Neuronal stem cell (in vitro differentiated cells): Measurements from ENCODE around the gene SPATA46.

Source experiments
- DNase-seq: peaks from one replicate; pipeline ENCODE4 v3.0.0-alpha.2; 2013; ENCODE audit warnings: low spot score
- H2AFZ ChIP-seq: one replicate; pipeline ENCODE4 v1.6.1; 2013; ENCODE audit warnings: mild to moderate bottlenecking, low read length, inconsistent platforms
- H2AK5ac ChIP-seq: 2 replicates; pipeline ENCODE4 v1.6.1; 2013; ENCODE audit warnings: low read depth, mild to moderate bottlenecking, inconsistent platforms, low read length, moderate library complexity, mixed read lengths
- H2BK120ac ChIP-seq: 2 replicates; pipeline ENCODE4 v1.6.1; 2013; ENCODE audit warnings: low read depth, mild to moderate bottlenecking, inconsistent platforms, low read length, moderate library complexity, mixed read lengths
- H2BK12ac ChIP-seq: one replicate; pipeline ENCODE4 v1.6.1; 2013; ENCODE audit warnings: low read length, inconsistent platforms
- H2BK15ac ChIP-seq: 2 replicates; pipeline ENCODE4 v1.6.1; 2013; ENCODE audit warnings: mild to moderate bottlenecking, low read length, inconsistent platforms, mixed read lengths
- H2BK5ac ChIP-seq: one replicate; pipeline ENCODE4 v1.6.1; 2013; ENCODE audit warnings: inconsistent platforms, mild to moderate bottlenecking, low read length, moderate library complexity
- H3K14ac ChIP-seq: one replicate; pipeline ENCODE4 v1.6.1; 2013; ENCODE audit warnings: low read length, inconsistent platforms
- H3K18ac ChIP-seq: 2 replicates; pipeline ENCODE4 v1.6.1; 2013; ENCODE audit warnings: low read length, inconsistent platforms
- H3K23ac ChIP-seq: 2 replicates; pipeline ENCODE4 v1.6.1; 2013; ENCODE audit warnings: low read depth, mild to moderate bottlenecking, mixed read lengths, low read length, inconsistent platforms; ENCODE audit not compliant: poor library complexity
- H3K27ac ChIP-seq: replicated peaks from 3 replicates; pipeline ENCODE4 v1.5.1; 2013; ENCODE audit warnings: low read length, inconsistent platforms
- H3K27me3 ChIP-seq, 3 experiments: 2 replicates each; pipeline ENCODE4 v1.6.1; 2013; ENCODE audit warnings: low read length in 3 of 3, mild to moderate bottlenecking in 2 of 3, inconsistent platforms in 1 of 3, low read depth in 1 of 3, mixed read lengths in 1 of 3, moderate library complexity in 1 of 3; ENCODE audit not compliant: control insufficient read depth in 3 of 3, insufficient read depth in 3 of 3
- H3K36me3 ChIP-seq, 2 donors: replicated peaks in 1 of 2; 2 replicates each; pipeline ENCODE4 v1.6.1; 2013; ENCODE audit warnings: low read length in 2 of 2; ENCODE audit not compliant: control insufficient read depth in 2 of 2, insufficient read depth in 2 of 2
- H3K4ac ChIP-seq: 2 replicates; pipeline ENCODE4 v1.6.1; 2013; ENCODE audit warnings: inconsistent platforms, mild to moderate bottlenecking, low read length, moderate library complexity
- H3K4me1 ChIP-seq, 2 donors: 1 replicate in 1 of 2; 2 replicates in 1 of 2; pipeline ENCODE4 v1.6.1; 2013; ENCODE audit warnings: low read length in 2 of 2, low read depth in 1 of 2; ENCODE audit not compliant: control insufficient read depth in 2 of 2, insufficient read depth in 1 of 2
- H3K4me2 ChIP-seq: one replicate; pipeline ENCODE4 v1.6.1; 2013; ENCODE audit warnings: mild to moderate bottlenecking, low read length, inconsistent platforms; ENCODE audit not compliant: insufficient read depth, poor library complexity, severe bottlenecking
- H3K4me3 ChIP-seq, 2 donors: 2 replicates each; pipeline ENCODE4 v1.5.1; 2013; ENCODE audit warnings: low read length in 2 of 2, mild to moderate bottlenecking in 2 of 2, inconsistent platforms in 1 of 2, moderate library complexity in 1 of 2
- H3K79me1 ChIP-seq: one replicate; pipeline ENCODE4 v1.6.1; 2013; ENCODE audit warnings: low read depth, mild to moderate bottlenecking, inconsistent platforms, low read length, moderate library complexity
- H3K9ac ChIP-seq: one replicate; pipeline ENCODE4 v1.6.1; 2013; ENCODE audit warnings: mild to moderate bottlenecking, low read depth, low read length, inconsistent platforms; ENCODE audit not compliant: poor library complexity
- H3K9me3 ChIP-seq, 2 donors: replicated peaks in 1 of 2; 2 replicates each; pipeline versions ENCODE3 to v1.6.1; 2013; ENCODE audit warnings: low read length in 2 of 2, mild to moderate bottlenecking in 2 of 2, inconsistent platforms in 1 of 2, low read depth in 1 of 2, mixed read lengths in 1 of 2, moderate library complexity in 1 of 2; ENCODE audit not compliant: control insufficient read depth in 2 of 2, insufficient read depth in 1 of 2
- H4K8ac ChIP-seq: one replicate; pipeline ENCODE4 v1.6.1; 2013; ENCODE audit warnings: low read depth, mild to moderate bottlenecking, inconsistent platforms, low read length, moderate library complexity
- H4K91ac ChIP-seq: one replicate; pipeline ENCODE4 v1.6.1; 2013; ENCODE audit warnings: low read length, low read depth, mild to moderate bottlenecking, inconsistent platforms; ENCODE audit not compliant: poor library complexity
- WGBS, 2 donors: extraction: QIAGEN DNeasy Blood & Tissue Kit; methylation state at CpG; one replicate each; pipeline ENCODE4 v1.1.7; 2013; ENCODE audit warnings: missing lambda C conversion rate in 2 of 2, mixed read lengths in 1 of 2; ENCODE audit not compliant: insufficient read length in 2 of 2, insufficient replicate concordance in 1 of 2; ENCODE audit errors: extremely low coverage in 2 of 2; 5-methylcytosine and 5-hydroxymethylcytosine counted together

Gene SPATA46

GRCh38 chr1:162365284-162366020 lies 11.2 kb downstream of the SPATA46 start:
- H2BK15ac ChIP-seq: no peak overlapping the region
- H3K36me3 ChIP-seq: peaks cover 0 to 74% of the 10 kb centered on the region in 2 donors
- no peak overlapping the region for H3K23ac ChIP-seq
- H2BK120ac ChIP-seq: no peak overlapping the region
- peaks cover 0 to 2% of the 10 kb centered on the region in 2 donors for H3K4me1 ChIP-seq
- no peak overlapping the region for H4K8ac ChIP-seq
- no peak overlapping the region for H3K4me2 ChIP-seq
- no peak overlapping the region for H2BK5ac ChIP-seq
- no peak overlapping the region for H3K27ac ChIP-seq
- H2BK12ac ChIP-seq: no peak overlapping the region
- H3K14ac ChIP-seq: no peak overlapping the region
- no peak overlapping the region for H4K91ac ChIP-seq
- no peak overlapping the region for H2AK5ac ChIP-seq
- no peak for DNase-seq
- H3K79me1 ChIP-seq: no peaks in the 10 kb centered on the region
- no peak overlapping the region for H3K18ac ChIP-seq
- no peak overlapping the region for H3K9ac ChIP-seq
- WGBS, 2 donors: no CpG with 5 or more reads among the region's 10 CpGs
- no peak overlapping the region for H3K4ac ChIP-seq
- H2AFZ ChIP-seq: no peak overlapping the region
- H3K27me3 ChIP-seq: no peaks in the 10 kb centered on the region
- H3K9me3 ChIP-seq: no peaks in the 10 kb centered on the region
- H3K4me3 ChIP-seq: no peak overlapping the region

- Histone ChIP-seq H3K4ac (no peak overlapping the region), H2AK5ac (no peak overlapping the region), H3K36me3 (peaks cover 0 to 78% of the 10 kb centered on the region in 2 donors), H3K18ac (no peak overlapping the region), H3K27me3 (no peaks in the 10 kb centered on the region), H2BK120ac (no peak overlapping the region), H3K9ac (no peak overlapping the region), H4K8ac (no peak overlapping the region), H4K91ac (no peak overlapping the region), H3K4me1 (peaks cover 0 to 2% of the 10 kb centered on the region in 2 donors), H2AFZ (no peak overlapping the region), H3K14ac (no peak overlapping the region), H3K27ac (no peak overlapping the region), H3K79me1 (no peaks in the 10 kb centered on the region), H3K23ac (no peak overlapping the region), H2BK5ac (no peak overlapping the region), H3K4me3 (no peak overlapping the region), H2BK12ac (no peak overlapping the region), H3K9me3 (no peaks in the 10 kb centered on the region), H2BK15ac (no peak overlapping the region), H3K4me2 (no peak overlapping the region)
- no CpG with 5 or more reads among the region's 1 CpG for WGBS, 2 donors
- DNase-seq: no peak
These were observed 12.2 kb downstream of the SPATA46 start for GRCh38 chr1:162364498-162364897.

GRCh38 chr1:162363823-162364222 lies 12.8 kb downstream of the SPATA46 start:
- H4K91ac ChIP-seq: no peak overlapping the region
- H3K9me3 ChIP-seq: no peaks in the 10 kb centered on the region
- no peak overlapping the region for H4K8ac ChIP-seq
- peaks cover 0 to 2% of the 10 kb centered on the region in 2 donors for H3K4me1 ChIP-seq
- WGBS, 2 donors: no CpG with 5 or more reads among the region's 3 CpGs
- H3K4me2 ChIP-seq: no peak overlapping the region
- no peak overlapping the region for H3K18ac ChIP-seq
- no peaks in the 10 kb centered on the region for H3K79me1 ChIP-seq
- H3K9ac ChIP-seq: no peak overlapping the region
- no peak overlapping the region for H2BK120ac ChIP-seq
- no peak overlapping the region for H2AK5ac ChIP-seq
- H3K27ac ChIP-seq: no peak overlapping the region
- no peak overlapping the region for H2AFZ ChIP-seq
- H3K36me3 ChIP-seq: peaks cover 0 to 77% of the 10 kb centered on the region in 2 donors
- H3K4ac ChIP-seq: no peak overlapping the region
- no peaks in the 10 kb centered on the region for H3K27me3 ChIP-seq
- H3K14ac ChIP-seq: no peak overlapping the region
- H2BK12ac ChIP-seq: no peak overlapping the region
- H2BK5ac ChIP-seq: no peak overlapping the region
- no peak for DNase-seq
- H3K4me3 ChIP-seq: no peak overlapping the region
- no peak overlapping the region for H3K23ac ChIP-seq
- H2BK15ac ChIP-seq: no peak overlapping the region

- H3K79me1 ChIP-seq: no peaks in the 10 kb centered on the region
- H2BK15ac ChIP-seq: no peak overlapping the region
- no peak overlapping the region for H3K9ac ChIP-seq
- WGBS, 2 donors: no CpG with 5 or more reads among the region's 5 CpGs
- no peak overlapping the region for H2AK5ac ChIP-seq
- no peak overlapping the region for H3K18ac ChIP-seq
- H3K23ac ChIP-seq: no peak overlapping the region
- H4K8ac ChIP-seq: no peak overlapping the region
- H4K91ac ChIP-seq: no peak overlapping the region
- no peak overlapping the region for H3K4me2 ChIP-seq
- H2BK5ac ChIP-seq: no peak overlapping the region
- peaks cover 3 to 77% of the 10 kb centered on the region in 2 donors for H3K36me3 ChIP-seq
- no peak overlapping the region for H3K27ac ChIP-seq
- H2AFZ ChIP-seq: no peak overlapping the region
- no peaks in the 10 kb centered on the region for H3K4me1 ChIP-seq
- no peak for DNase-seq
- no peak overlapping the region for H3K14ac ChIP-seq
- H3K9me3 ChIP-seq: no peaks in the 10 kb centered on the region
- H3K27me3 ChIP-seq: no peaks in the 10 kb centered on the region
- H2BK12ac ChIP-seq: no peak overlapping the region
- no peak overlapping the region for H3K4ac ChIP-seq
- no peak overlapping the region for H3K4me3 ChIP-seq
- H2BK120ac ChIP-seq: no peak overlapping the region
These were observed 15.3 kb downstream of the SPATA46 start for GRCh38 chr1:162361349-162361748.
